H1 (cell line): ENCODE data around the gene LONP2. TPM values are rescaled to one million over a fixed set of nuclear protein-coding genes. Genes with fewer than 3 reads are reported as not detected.

Experiments used
- CTCF ChIA-PET: fragments of 300-600 bp; sonication (Branson Sonifier 250); formaldehyde crosslinking; loops from one replicate; lab custom pipeline; 2021; ENCODE audit not compliant: partially characterized antibody; lab: Charles Lee
- POLR2A ChIA-PET: fragments of 300-600 bp; sonication (Branson Sonifier 250); formaldehyde crosslinking; loops from one replicate; lab custom pipeline; 2021; ENCODE audit warnings: inconsistent platforms; ENCODE audit not compliant: partially characterized antibody; lab: Charles Lee
- DNase-seq, 2 experiments: peaks; one replicate each; pipeline versions ENCODE4 v3.0.0 to v3.0.0-alpha.2; 2010 to 2022; ENCODE audit warnings: low spot score in 2 of 2, low read depth in 1 of 2, mixed read lengths in 1 of 2
- FAIRE-seq: peaks from 2 replicates; lab custom pipeline; 2011; peaks lifted over from hg19 to GRCh38; lab: Jason Lieb, UNC
- H2AFZ ChIP-seq: 2 replicates; pipeline ENCODE4 v1.8.1; 2012; ENCODE audit warnings: low read length, inconsistent platforms
- H2AK5ac ChIP-seq: 2 replicates; pipeline ENCODE4 v1.6.1; 2013; ENCODE audit warnings: low read depth, low read length
- H2BK120ac ChIP-seq: replicated peaks from 2 replicates; pipeline ENCODE3; 2013; ENCODE audit warnings: low read depth, low read length, inconsistent platforms
- H2BK12ac ChIP-seq: 2 replicates; pipeline ENCODE4 v1.6.1; 2013; ENCODE audit warnings: low read depth, low read length
- H2BK15ac ChIP-seq: 2 replicates; pipeline ENCODE4 v1.6.1; 2013; ENCODE audit warnings: low read length
- H2BK20ac ChIP-seq: 2 replicates; pipeline ENCODE4 v1.6.1; 2013; ENCODE audit warnings: low read length
- H2BK5ac ChIP-seq: 2 replicates; pipeline ENCODE4 v1.6.1; 2013; ENCODE audit warnings: low read depth, low read length
- H3K14ac ChIP-seq: 2 replicates; pipeline ENCODE4 v1.6.1; 2013; ENCODE audit warnings: inconsistent platforms; ENCODE audit not compliant: insufficient read length
- H3K18ac ChIP-seq: 2 replicates; pipeline ENCODE4 v1.6.1; 2013; ENCODE audit warnings: low read length; ENCODE audit errors: extremely low read depth
- H3K23ac ChIP-seq: 2 replicates; pipeline ENCODE4 v1.6.1; 2013; ENCODE audit warnings: inconsistent platforms; ENCODE audit not compliant: insufficient read length
- H3K23me2 ChIP-seq: 2 replicates; pipeline ENCODE4 v1.6.1; 2013; ENCODE audit warnings: low read depth, low read length
- H3K27ac ChIP-seq: 2 replicates; pipeline ENCODE4 v1.6.1; 2011; ENCODE audit warnings: low read depth, low read length, inconsistent platforms
- H3K27me3 ChIP-seq, 4 experiments: replicated peaks in 1 of 4; 1 replicate in 1 of 4; 2 replicates in 3 of 4; pipeline versions ENCODE4 v1.6.1 to v1.8.1; 2011 to 2013; ENCODE audit warnings: low read length in 3 of 4, mild to moderate bottlenecking in 3 of 4, inconsistent platforms in 2 of 4, mixed read lengths in 2 of 4, moderate library complexity in 1 of 4; ENCODE audit not compliant: control insufficient read depth in 3 of 4, insufficient read depth in 3 of 4; ENCODE audit errors: extremely low read depth in 1 of 4
- H3K36me3 ChIP-seq, 4 experiments: 2 replicates each; pipeline versions ENCODE4 v1.6.1 to v1.8.1; 2011 to 2013; ENCODE audit warnings: mild to moderate bottlenecking in 4 of 4, low read length in 3 of 4, moderate library complexity in 2 of 4, control low read depth in 1 of 4, inconsistent platforms in 1 of 4; ENCODE audit not compliant: insufficient read depth in 4 of 4, control insufficient read depth in 2 of 4
- H3K4ac ChIP-seq: replicated peaks from 2 replicates; pipeline ENCODE3; 2013; ENCODE audit warnings: low read length, low read depth, mixed read lengths, inconsistent platforms; ENCODE audit not compliant: insufficient read length
- H3K4me1 ChIP-seq, 4 experiments: replicated peaks in 1 of 4; 1 replicate in 1 of 4; 2 replicates in 3 of 4; pipeline versions ENCODE4 v1.6.1 to v1.8.1; 2011 to 2013; ENCODE audit warnings: low read length in 3 of 4, inconsistent platforms in 2 of 4, mixed read lengths in 1 of 4; ENCODE audit not compliant: insufficient read depth in 4 of 4, control insufficient read depth in 3 of 4
- H3K4me2 ChIP-seq, 2 experiments: 2 replicates each; pipeline versions ENCODE4 v1.6.1 to v1.8.1; 2011 to 2013; ENCODE audit warnings: low read depth in 2 of 2, low read length in 2 of 2, control low read depth in 1 of 2, inconsistent platforms in 1 of 2, mild to moderate bottlenecking in 1 of 2; ENCODE audit not compliant: insufficient read depth in 1 of 2
- H3K4me3 ChIP-seq, 4 experiments: fragments of 200-600, 300-600 bp in 1 of 4; sonication (generic), shearing (Covaris generic), sonication (Bioruptor Twin) in 1 of 4; 2 replicates each; pipeline versions ENCODE4 v1.5.1 to v1.8.1; 2011 to 2016; ENCODE audit warnings: low read length in 4 of 4, low read depth in 3 of 4, control low read depth in 2 of 4, inconsistent platforms in 2 of 4, mild to moderate bottlenecking in 2 of 4, mixed read lengths in 1 of 4, moderate library complexity in 1 of 4; ENCODE audit not compliant: insufficient read depth in 2 of 4; ENCODE audit errors: extremely low read depth in 1 of 4
- H3K56ac ChIP-seq: replicated peaks from 2 replicates; pipeline ENCODE3; 2013; ENCODE audit warnings: low read depth, mild to moderate bottlenecking, mixed read lengths, low read length, inconsistent platforms; ENCODE audit not compliant: insufficient read length
- H3K79me1 ChIP-seq: 2 replicates; pipeline ENCODE4 v1.6.1; 2013; ENCODE audit warnings: low read depth, low read length, control low read depth
- H3K79me2 ChIP-seq, 2 experiments: 2 replicates each; pipeline versions ENCODE4 v1.6.1 to v1.8.1; 2012 to 2013; ENCODE audit warnings: low read length in 2 of 2, mild to moderate bottlenecking in 2 of 2, inconsistent platforms in 1 of 2; ENCODE audit not compliant: insufficient read depth in 2 of 2, control insufficient read depth in 1 of 2
- H3K9ac ChIP-seq, 4 experiments: replicated peaks in 1 of 4; 1 replicate in 1 of 4; 2 replicates in 3 of 4; pipeline versions ENCODE4 v1.6.1 to v1.8.1; 2011 to 2013; ENCODE audit warnings: low read depth in 3 of 4, low read length in 3 of 4, control low read depth in 2 of 4, mild to moderate bottlenecking in 2 of 4, moderate library complexity in 2 of 4, inconsistent platforms in 1 of 4; ENCODE audit errors: extremely low read depth in 1 of 4
- H3K9me3 ChIP-seq, 2 experiments: 2 replicates each; pipeline versions ENCODE4 v1.6.1 to v1.8.1; 2012 to 2013; ENCODE audit warnings: mild to moderate bottlenecking in 2 of 2, moderate library complexity in 2 of 2, control low read depth in 1 of 2, inconsistent platforms in 1 of 2, low read depth in 1 of 2, low read length in 1 of 2, mixed read lengths in 1 of 2; ENCODE audit not compliant: insufficient read depth in 2 of 2
- H4K20me1 ChIP-seq, 2 experiments: replicated peaks in 1 of 2; 2 replicates each; pipeline versions ENCODE3 to v1.8.1; 2011 to 2013; ENCODE audit warnings: inconsistent platforms in 2 of 2, low read length in 2 of 2, mild to moderate bottlenecking in 1 of 2; ENCODE audit not compliant: insufficient read depth in 2 of 2, control insufficient read depth in 1 of 2
- H4K5ac ChIP-seq: 2 replicates; pipeline ENCODE4 v1.6.1; 2013; ENCODE audit warnings: low read length, low read depth, mixed read lengths, inconsistent platforms; ENCODE audit not compliant: insufficient read length
- H4K8ac ChIP-seq: 2 replicates; pipeline ENCODE4 v1.8.0; 2013; ENCODE audit warnings: mild to moderate bottlenecking, moderate library complexity, low read length, inconsistent platforms; ENCODE audit not compliant: insufficient read depth; ENCODE audit errors: extremely low read depth
- H4K91ac ChIP-seq: replicated peaks from 2 replicates; pipeline ENCODE3; 2013; ENCODE audit warnings: low read length, mixed read lengths, inconsistent platforms; ENCODE audit not compliant: insufficient read length
- EP300 ChIP-seq, 2 experiments: IDR thresholded peaks; 1 replicate in 1 of 2; 2 replicates in 1 of 2; pipeline ENCODE4 v1.6.1; 2011 to 2012; ENCODE audit warnings: low read depth in 2 of 2, low read length in 2 of 2, mild to moderate bottlenecking in 2 of 2, borderline replicate concordance in 1 of 2, inconsistent platforms in 1 of 2, moderate library complexity in 1 of 2
- GABPA ChIP-seq: IDR thresholded peaks from 2 replicates; pipeline ENCODE4 v1.6.1; 2011; ENCODE audit warnings: mild to moderate bottlenecking, low read length, moderate library complexity, borderline replicate concordance; ENCODE audit not compliant: insufficient read depth
- GTF2F1 ChIP-seq: IDR thresholded peaks from 2 replicates; pipeline ENCODE4 v1.6.1; 2012; ENCODE audit warnings: low read depth, low read length, improper control_type of control experiment, borderline replicate concordance
- NANOG ChIP-seq: IDR thresholded peaks from 2 replicates; pipeline ENCODE4 v1.6.1; 2011; ENCODE audit warnings: low read length, low read depth, mild to moderate bottlenecking, inconsistent platforms; ENCODE audit not compliant: insufficient read depth, poor library complexity, severe bottlenecking
- RXRA ChIP-seq: IDR thresholded peaks from 2 replicates; pipeline ENCODE4 v1.6.1; 2011; ENCODE audit warnings: low read depth, mild to moderate bottlenecking, low read length, moderate library complexity; ENCODE audit not compliant: insufficient read depth
- SIN3A ChIP-seq, 2 experiments: IDR thresholded peaks in 1 of 2; conservative IDR thresholded peaks in 1 of 2; 2 replicates each; pipeline ENCODE4 v1.6.1; 2011 to 2012; ENCODE audit warnings: low read length in 2 of 2, improper control_type of control experiment in 1 of 2, low read depth in 1 of 2, mild to moderate bottlenecking in 1 of 2
- SIRT6 ChIP-seq: IDR thresholded peaks from one replicate; pipeline ENCODE4 v1.7.1; 2012; ENCODE audit warnings: low read length, inconsistent platforms
- SIX5 ChIP-seq: IDR thresholded peaks from 2 replicates; pipeline ENCODE4 v1.6.1; 2011; ENCODE audit warnings: mild to moderate bottlenecking, low read depth, low read length
- SP2 ChIP-seq: IDR thresholded peaks from 2 replicates; pipeline ENCODE4 v1.6.1; 2012; ENCODE audit warnings: mild to moderate bottlenecking, low read length, inconsistent platforms
- WGBS, 2 experiments: shearing (Covaris generic) in 1 of 2; methylation state at CpG; one replicate each; pipeline versions ENCODE4 v1.1.6 to v1.1.7; 2013 to 2015; ENCODE audit warnings: low lambda C conversion rate in 2 of 2, mixed read lengths in 2 of 2, inconsistent platforms in 1 of 2, low coverage in 1 of 2, missing lambda C conversion rate in 1 of 2; ENCODE audit not compliant: insufficient replicate concordance in 2 of 2, insufficient coverage in 1 of 2, insufficient read length in 1 of 2; ENCODE audit errors: extremely low coverage in 1 of 2, missing lambda C conversion rate in 1 of 2; 5-methylcytosine and 5-hydroxymethylcytosine counted together
- polyA plus RNA-seq, 7 experiments: library from polyadenylated mRNA; depleted of rRNA in 3 of 7; stranded (reverse) in 5 of 7; unstranded in 2 of 7; fragments of >200 nt in 5 of 7; fragments of 200-250 nt in 2 of 7; gene quantifications; 1 replicate in 5 of 7; 2 replicates in 1 of 7; 4 replicates in 1 of 7; pipeline versions ENCODE4 v1.2.1 to v1.2.3, GENCODE V29; 2011 to 2013; ENCODE audit warnings: missing spikeins in 2 of 7, mixed read lengths in 2 of 7
- total RNA-seq: library from RNA; stranded (reverse); fragmentation: NEBNext Ultra II Directional; extraction: Animal tissue kit (Norgen Biotek cat#: 25700); gene quantifications from 2 replicates; pipeline ENCODE4 v1.2.1, GENCODE V29; 2021
- TF ChIP-seq, protein P1 (sequence below): IDR thresholded peaks from 2 replicates; pipeline ENCODE4 v1.6.1; 2011; ENCODE audit warnings: low read depth, mild to moderate bottlenecking, low read length; ENCODE audit not compliant: insufficient read depth
- TF ChIP-seq, protein P2 (sequence below): IDR thresholded peaks from 2 replicates; pipeline ENCODE4 v1.6.1; 2011; ENCODE audit warnings: low read length, improper control_type of control experiment

The LONP2 gene
- total and polyA plus RNA-seq, 2 of the 8 experiments (the other 6 are each of a cell fraction or from before 2014, with no cell fraction given): 8.1 to 23.1 TPM

DNA sequence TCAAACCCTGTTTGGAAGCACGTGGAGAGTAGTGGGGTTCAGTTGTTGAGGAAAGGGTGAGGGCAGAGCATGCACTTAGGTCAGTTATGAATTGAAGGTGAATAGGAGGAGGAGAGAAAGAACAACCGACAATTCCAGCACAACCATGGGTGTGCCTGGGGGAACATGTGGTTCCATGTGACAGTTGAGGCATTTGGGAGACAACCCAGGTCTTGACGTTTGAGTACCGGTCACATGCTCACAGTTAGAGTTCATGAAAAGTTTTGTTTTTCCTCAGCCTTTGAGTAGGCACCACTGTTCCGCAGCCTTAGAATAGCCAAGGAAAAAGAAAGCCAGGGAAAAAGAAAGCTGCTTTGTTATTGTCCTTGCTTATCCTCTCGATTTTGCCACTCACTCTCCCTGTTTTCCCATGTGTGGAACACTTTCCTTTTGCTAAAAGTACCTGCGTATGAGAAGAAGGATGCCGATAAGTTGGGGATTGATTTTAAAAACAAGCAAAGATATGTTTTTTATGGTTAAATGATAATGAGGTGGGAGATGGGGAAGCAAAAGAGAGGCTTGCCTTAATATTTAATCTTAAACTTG, 28.8 kb downstream of the LONP2 start:
- POLR2A ChIA-PET: interaction anchor here (0.7 kb wide), 1 partner anchor 21 kb away, joined by 3 read pairs; no protein-coding TSS in a partner anchor
- no peak overlapping the region for H3K27ac ChIP-seq
- H2AFZ ChIP-seq: no peak overlapping the region
- TF ChIP-seq GABPA (no peak), GTF2F1 (no peak), SIN3A (conservative IDR thresholded peaks at IDR 0.05 in 1 of 2, IDR thresholded peaks at IDR 0.05 in 1 of 2; ENCODE audit: low read depth in 1 of 2, low read length in 2 of 2) (no peak), EP300 (IDR thresholded peaks at IDR 0.05; ENCODE audit: borderline replicate concordance in 1 of 2, low read depth in 2 of 2, low read length in 2 of 2) (no peak), SIX5 (no peak), NANOG (no peak), SIRT6 (no peak), SP2 (no peak), RXRA (no peak)
- TF ChIP-seq, protein P1, sequence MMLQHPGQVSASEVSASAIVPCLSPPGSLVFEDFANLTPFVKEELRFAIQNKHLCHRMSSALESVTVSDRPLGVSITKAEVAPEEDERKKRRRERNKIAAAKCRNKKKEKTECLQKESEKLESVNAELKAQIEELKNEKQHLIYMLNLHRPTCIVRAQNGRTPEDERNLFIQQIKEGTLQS: no peak
- TF ChIP-seq, protein P2, sequence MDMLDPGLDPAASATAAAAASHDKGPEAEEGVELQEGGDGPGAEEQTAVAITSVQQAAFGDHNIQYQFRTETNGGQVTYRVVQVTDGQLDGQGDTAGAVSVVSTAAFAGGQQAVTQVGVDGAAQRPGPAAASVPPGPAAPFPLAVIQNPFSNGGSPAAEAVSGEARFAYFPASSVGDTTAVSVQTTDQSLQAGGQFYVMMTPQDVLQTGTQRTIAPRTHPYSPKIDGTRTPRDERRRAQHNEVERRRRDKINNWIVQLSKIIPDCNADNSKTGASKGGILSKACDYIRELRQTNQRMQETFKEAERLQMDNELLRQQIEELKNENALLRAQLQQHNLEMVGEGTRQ: no peak

More for the DNA sequence above, 28.8 kb downstream of the LONP2 start:
- 86 to 100% methylated on average over 1 to 8 of the region's 8 CpGs for WGBS, 2 experiments
- H3K27me3 ChIP-seq: no peaks in the 10 kb centered on the region
- H3K4me1 ChIP-seq: no peaks in the 10 kb centered on the region
- H2BK120ac ChIP-seq: no peak overlapping the region
- H3K56ac ChIP-seq: no peak overlapping the region
- H2AK5ac ChIP-seq: no peak overlapping the region
- no peaks in the 10 kb centered on the region for H3K79me2 ChIP-seq
- no peak overlapping the region for H4K5ac ChIP-seq
- no peak overlapping the region for H3K14ac ChIP-seq
- H2BK15ac ChIP-seq: no peak overlapping the region
- no peak overlapping the region for H4K8ac ChIP-seq
- H2BK5ac ChIP-seq: no peak overlapping the region
- no peak overlapping the region for H3K23ac ChIP-seq
- H3K79me1 ChIP-seq: no peaks in the 10 kb centered on the region
- H3K4ac ChIP-seq: no peak overlapping the region
- H4K91ac ChIP-seq: no peak overlapping the region
- H3K4me2 ChIP-seq: no peak overlapping the region
- H2BK12ac ChIP-seq: no peak overlapping the region
- CTCF ChIA-PET: no interaction called here
- no peak overlapping the region for H2BK20ac ChIP-seq
- no peaks in the 10 kb centered on the region for H3K23me2 ChIP-seq
- no peaks in the 10 kb centered on the region for H3K9me3 ChIP-seq
- no peaks in the 10 kb centered on the region for H4K20me1 ChIP-seq
- DNase-seq (no peak), FAIRE-seq (peak; percentile 39)
- no peak overlapping the region for H3K9ac ChIP-seq
- H3K36me3 ChIP-seq: peaks cover 0 to 5% (median 2%) of the 10 kb centered on the region in 4 experiments; a peak in 3 of 8 replicates
- no peak overlapping the region for H3K4me3 ChIP-seq
- H3K18ac ChIP-seq: no peak overlapping the region
